Esophagus muscularis mucosa (tissue), 4 donors: Measurements from ENCODE around the gene SETDB2.

Experiments
- EP300 ChIP-seq: sonication (generic); formaldehyde crosslinking; IDR thresholded peaks from one replicate; pipeline ENCODE4 v1.6.1; 2017; ENCODE audit warnings: antibody characterized with exemption
- POLR2A ChIP-seq: fragments of 450-650 bp; IDR thresholded peaks from one replicate; pipeline ENCODE4 v1.6.1; 2017; ENCODE audit warnings: antibody characterized with exemption, moderate library complexity, mild to moderate bottlenecking, low read depth
- POLR2AphosphoS5 ChIP-seq, 2 donors: sonication (generic); formaldehyde crosslinking; IDR thresholded peaks; one replicate each; pipeline ENCODE4 v1.6.1; 2017; ENCODE audit warnings: antibody characterized with exemption in 2 of 2
- TF ChIP-seq, protein P1 (sequence below), 3 experiments: fragments of 200-600 bp in 2 of 3; fragments of 450-650 bp in 1 of 3; sonication (generic) in 2 of 3; IDR thresholded peaks; one replicate each; pipeline ENCODE4 v1.5.1; 2017 to 2019; ENCODE audit warnings: antibody characterized with exemption in 3 of 3, mild to moderate bottlenecking in 2 of 3, moderate library complexity in 1 of 3

DNA sequence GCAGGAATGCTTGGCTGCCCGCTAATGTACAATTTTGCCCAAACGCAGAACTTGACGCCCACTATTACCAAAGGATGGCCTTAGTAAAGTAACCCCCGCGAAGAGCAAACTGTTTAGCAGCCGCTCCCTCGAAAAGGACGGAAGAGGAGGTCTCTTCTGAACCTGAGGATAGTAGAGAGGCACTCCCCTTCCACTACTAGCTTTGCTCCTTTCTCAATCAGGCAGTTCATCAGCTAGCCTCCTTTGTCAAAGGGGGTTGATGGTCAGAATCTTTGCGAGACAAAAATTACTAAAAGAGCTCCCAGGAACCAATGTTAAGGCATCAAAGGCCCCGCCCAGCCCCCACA is 744 bp upstream of the SETDB2 start:
- TF ChIP-seq, protein P1, sequence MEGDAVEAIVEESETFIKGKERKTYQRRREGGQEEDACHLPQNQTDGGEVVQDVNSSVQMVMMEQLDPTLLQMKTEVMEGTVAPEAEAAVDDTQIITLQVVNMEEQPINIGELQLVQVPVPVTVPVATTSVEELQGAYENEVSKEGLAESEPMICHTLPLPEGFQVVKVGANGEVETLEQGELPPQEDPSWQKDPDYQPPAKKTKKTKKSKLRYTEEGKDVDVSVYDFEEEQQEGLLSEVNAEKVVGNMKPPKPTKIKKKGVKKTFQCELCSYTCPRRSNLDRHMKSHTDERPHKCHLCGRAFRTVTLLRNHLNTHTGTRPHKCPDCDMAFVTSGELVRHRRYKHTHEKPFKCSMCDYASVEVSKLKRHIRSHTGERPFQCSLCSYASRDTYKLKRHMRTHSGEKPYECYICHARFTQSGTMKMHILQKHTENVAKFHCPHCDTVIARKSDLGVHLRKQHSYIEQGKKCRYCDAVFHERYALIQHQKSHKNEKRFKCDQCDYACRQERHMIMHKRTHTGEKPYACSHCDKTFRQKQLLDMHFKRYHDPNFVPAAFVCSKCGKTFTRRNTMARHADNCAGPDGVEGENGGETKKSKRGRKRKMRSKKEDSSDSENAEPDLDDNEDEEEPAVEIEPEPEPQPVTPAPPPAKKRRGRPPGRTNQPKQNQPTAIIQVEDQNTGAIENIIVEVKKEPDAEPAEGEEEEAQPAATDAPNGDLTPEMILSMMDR (IDR thresholded peaks at IDR 0.05), result no peak
- TF ChIP-seq POLR2A (no peak), POLR2AphosphoS5 (IDR thresholded peaks at IDR 0.05) (no peak), EP300 (no peak)
